HG02852 (cell line): ENCODE results near the gene SPACA9.

Experiments
- ATAC-seq: cut with Tn5 transposase; IDR thresholded peaks from one replicate; pipeline ENCODE4 v1.9.1; 2021; ENCODE audit warnings: mild to moderate bottlenecking, moderate library complexity; ENCODE audit not compliant: unreplicated experiment

The SPACA9 gene

GRCh38 chr9:132862533-132862932 lies 16.2 kb upstream of the SPACA9 start:
- no peak for ATAC-seq

GRCh38 chr9:132863096-132863495 lies 15.6 kb upstream of the SPACA9 start:
- ATAC-seq: no peak

GRCh38 chr9:132864277-132864676 lies 14.4 kb upstream of the SPACA9 start:
- no peak for ATAC-seq

GRCh38 chr9:132864691-132865090 lies 14.0 kb upstream of the SPACA9 start:
- ATAC-seq: no peak

GRCh38 chr9:132866898-132867297 lies 11.8 kb upstream of the SPACA9 start:
- no peak for ATAC-seq

GRCh38 chr9:132869266-132869665 lies 9.4 kb upstream of the SPACA9 start:
- no peak for ATAC-seq

- ATAC-seq: no peak
Measured at GRCh38 chr9:132873403-132873802, 5.3 kb upstream of the SPACA9 start.

- no peak for ATAC-seq
Measured at GRCh38 chr9:132875159-132875558, 3.5 kb upstream of the SPACA9 start.

GRCh38 chr9:132876849-132877248 lies 1.8 kb upstream of the SPACA9 start:
- no peak for ATAC-seq

GRCh38 chr9:132877458-132877823 lies 1.3 kb upstream of the SPACA9 start:
- no peak for ATAC-seq

GRCh38 chr9:132877824-132878694 lies 639 bp upstream of the SPACA9 start, which contains the start of gene AK8:
TSS of gene AK8 (minus strand) at chr9:132878284. CDS start at chr9:132878255, 29 bp downstream.
- peak; percentile 62 for ATAC-seq

- ATAC-seq: no peak
Measured at GRCh38 chr9:132879457-132880323, 992 bp downstream of the SPACA9 start.

- no peak for ATAC-seq
Measured at GRCh38 chr9:132880324-132880661, 1.6 kb downstream of the SPACA9 start.

GRCh38 chr9:132881826-132882225 lies 3.1 kb downstream of the SPACA9 start:
- no peak for ATAC-seq

GRCh38 chr9:132882616-132883015 lies 3.9 kb downstream of the SPACA9 start:
- ATAC-seq: no peak

- ATAC-seq: no peak
Measured at GRCh38 chr9:132883349-132884294, 4.9 kb downstream of the SPACA9 start.

- ATAC-seq: no peak
Measured at GRCh38 chr9:132885720-132886333, 7.1 kb downstream of the SPACA9 start.

GRCh38 chr9:132886334-132886725 lies 7.6 kb downstream of the SPACA9 start:
- ATAC-seq: no peak

- ATAC-seq: no peak
Measured at GRCh38 chr9:132887181-132888120, 8.8 kb downstream of the SPACA9 start.
